H1 (cell line): Measurements from ENCODE around the gene MAP4K4. TPM values are rescaled to one million over a fixed set of nuclear protein-coding genes. Genes with fewer than 3 reads are reported as not detected.

Experiments used
- CTCF ChIA-PET: fragments of 300-600 bp; sonication (Branson Sonifier 250); formaldehyde crosslinking; loops from one replicate; lab custom pipeline; 2021; ENCODE audit not compliant: partially characterized antibody; lab: Charles Lee
- POLR2A ChIA-PET: fragments of 300-600 bp; sonication (Branson Sonifier 250); formaldehyde crosslinking; loops from one replicate; lab custom pipeline; 2021; ENCODE audit warnings: inconsistent platforms; ENCODE audit not compliant: partially characterized antibody; lab: Charles Lee
- DNase-seq, 2 experiments: peaks; one replicate each; pipeline versions ENCODE4 v3.0.0 to v3.0.0-alpha.2; 2010 to 2022; ENCODE audit warnings: low spot score in 2 of 2, low read depth in 1 of 2, mixed read lengths in 1 of 2
- FAIRE-seq: peaks from 2 replicates; lab custom pipeline; 2011; peaks lifted over from hg19 to GRCh38; lab: Jason Lieb, UNC
- H2AFZ ChIP-seq: 2 replicates; pipeline ENCODE4 v1.8.1; 2012; ENCODE audit warnings: low read length, inconsistent platforms
- H2AK5ac ChIP-seq: 2 replicates; pipeline ENCODE4 v1.6.1; 2013; ENCODE audit warnings: low read depth, low read length
- H2BK120ac ChIP-seq: replicated peaks from 2 replicates; pipeline ENCODE3; 2013; ENCODE audit warnings: low read depth, low read length, inconsistent platforms
- H2BK12ac ChIP-seq: 2 replicates; pipeline ENCODE4 v1.6.1; 2013; ENCODE audit warnings: low read depth, low read length
- H2BK15ac ChIP-seq: 2 replicates; pipeline ENCODE4 v1.6.1; 2013; ENCODE audit warnings: low read length
- H2BK20ac ChIP-seq: 2 replicates; pipeline ENCODE4 v1.6.1; 2013; ENCODE audit warnings: low read length
- H2BK5ac ChIP-seq: 2 replicates; pipeline ENCODE4 v1.6.1; 2013; ENCODE audit warnings: low read depth, low read length
- H3K14ac ChIP-seq: 2 replicates; pipeline ENCODE4 v1.6.1; 2013; ENCODE audit warnings: inconsistent platforms; ENCODE audit not compliant: insufficient read length
- H3K18ac ChIP-seq: 2 replicates; pipeline ENCODE4 v1.6.1; 2013; ENCODE audit warnings: low read length; ENCODE audit errors: extremely low read depth
- H3K23ac ChIP-seq: 2 replicates; pipeline ENCODE4 v1.6.1; 2013; ENCODE audit warnings: inconsistent platforms; ENCODE audit not compliant: insufficient read length
- H3K23me2 ChIP-seq: 2 replicates; pipeline ENCODE4 v1.6.1; 2013; ENCODE audit warnings: low read depth, low read length
- H3K27ac ChIP-seq: 2 replicates; pipeline ENCODE4 v1.6.1; 2011; ENCODE audit warnings: low read depth, low read length, inconsistent platforms
- H3K27me3 ChIP-seq, 4 experiments: replicated peaks in 1 of 4; 1 replicate in 1 of 4; 2 replicates in 3 of 4; pipeline versions ENCODE4 v1.6.1 to v1.8.1; 2011 to 2013; ENCODE audit warnings: low read length in 3 of 4, mild to moderate bottlenecking in 3 of 4, inconsistent platforms in 2 of 4, mixed read lengths in 2 of 4, moderate library complexity in 1 of 4; ENCODE audit not compliant: control insufficient read depth in 3 of 4, insufficient read depth in 3 of 4; ENCODE audit errors: extremely low read depth in 1 of 4
- H3K36me3 ChIP-seq, 4 experiments: 2 replicates each; pipeline versions ENCODE4 v1.6.1 to v1.8.1; 2011 to 2013; ENCODE audit warnings: mild to moderate bottlenecking in 4 of 4, low read length in 3 of 4, moderate library complexity in 2 of 4, control low read depth in 1 of 4, inconsistent platforms in 1 of 4; ENCODE audit not compliant: insufficient read depth in 4 of 4, control insufficient read depth in 2 of 4
- H3K4ac ChIP-seq: replicated peaks from 2 replicates; pipeline ENCODE3; 2013; ENCODE audit warnings: low read length, low read depth, mixed read lengths, inconsistent platforms; ENCODE audit not compliant: insufficient read length
- H3K4me1 ChIP-seq, 4 experiments: replicated peaks in 1 of 4; 1 replicate in 1 of 4; 2 replicates in 3 of 4; pipeline versions ENCODE4 v1.6.1 to v1.8.1; 2011 to 2013; ENCODE audit warnings: low read length in 3 of 4, inconsistent platforms in 2 of 4, mixed read lengths in 1 of 4; ENCODE audit not compliant: insufficient read depth in 4 of 4, control insufficient read depth in 3 of 4
- H3K4me2 ChIP-seq, 2 experiments: 2 replicates each; pipeline versions ENCODE4 v1.6.1 to v1.8.1; 2011 to 2013; ENCODE audit warnings: low read depth in 2 of 2, low read length in 2 of 2, control low read depth in 1 of 2, inconsistent platforms in 1 of 2, mild to moderate bottlenecking in 1 of 2; ENCODE audit not compliant: insufficient read depth in 1 of 2
- H3K4me3 ChIP-seq, 4 experiments: fragments of 200-600, 300-600 bp in 1 of 4; sonication (generic), shearing (Covaris generic), sonication (Bioruptor Twin) in 1 of 4; 2 replicates each; pipeline versions ENCODE4 v1.5.1 to v1.8.1; 2011 to 2016; ENCODE audit warnings: low read length in 4 of 4, low read depth in 3 of 4, control low read depth in 2 of 4, inconsistent platforms in 2 of 4, mild to moderate bottlenecking in 2 of 4, mixed read lengths in 1 of 4, moderate library complexity in 1 of 4; ENCODE audit not compliant: insufficient read depth in 2 of 4; ENCODE audit errors: extremely low read depth in 1 of 4
- H3K56ac ChIP-seq: replicated peaks from 2 replicates; pipeline ENCODE3; 2013; ENCODE audit warnings: low read depth, mild to moderate bottlenecking, mixed read lengths, low read length, inconsistent platforms; ENCODE audit not compliant: insufficient read length
- H3K79me1 ChIP-seq: 2 replicates; pipeline ENCODE4 v1.6.1; 2013; ENCODE audit warnings: low read depth, low read length, control low read depth
- H3K79me2 ChIP-seq, 2 experiments: 2 replicates each; pipeline versions ENCODE4 v1.6.1 to v1.8.1; 2012 to 2013; ENCODE audit warnings: low read length in 2 of 2, mild to moderate bottlenecking in 2 of 2, inconsistent platforms in 1 of 2; ENCODE audit not compliant: insufficient read depth in 2 of 2, control insufficient read depth in 1 of 2
- H3K9ac ChIP-seq, 4 experiments: replicated peaks in 1 of 4; 1 replicate in 1 of 4; 2 replicates in 3 of 4; pipeline versions ENCODE4 v1.6.1 to v1.8.1; 2011 to 2013; ENCODE audit warnings: low read depth in 3 of 4, low read length in 3 of 4, control low read depth in 2 of 4, mild to moderate bottlenecking in 2 of 4, moderate library complexity in 2 of 4, inconsistent platforms in 1 of 4; ENCODE audit errors: extremely low read depth in 1 of 4
- H3K9me3 ChIP-seq, 2 experiments: 2 replicates each; pipeline versions ENCODE4 v1.6.1 to v1.8.1; 2012 to 2013; ENCODE audit warnings: mild to moderate bottlenecking in 2 of 2, moderate library complexity in 2 of 2, control low read depth in 1 of 2, inconsistent platforms in 1 of 2, low read depth in 1 of 2, low read length in 1 of 2, mixed read lengths in 1 of 2; ENCODE audit not compliant: insufficient read depth in 2 of 2
- H4K20me1 ChIP-seq, 2 experiments: replicated peaks in 1 of 2; 2 replicates each; pipeline versions ENCODE3 to v1.8.1; 2011 to 2013; ENCODE audit warnings: inconsistent platforms in 2 of 2, low read length in 2 of 2, mild to moderate bottlenecking in 1 of 2; ENCODE audit not compliant: insufficient read depth in 2 of 2, control insufficient read depth in 1 of 2
- H4K5ac ChIP-seq: 2 replicates; pipeline ENCODE4 v1.6.1; 2013; ENCODE audit warnings: low read length, low read depth, mixed read lengths, inconsistent platforms; ENCODE audit not compliant: insufficient read length
- H4K8ac ChIP-seq: 2 replicates; pipeline ENCODE4 v1.8.0; 2013; ENCODE audit warnings: mild to moderate bottlenecking, moderate library complexity, low read length, inconsistent platforms; ENCODE audit not compliant: insufficient read depth; ENCODE audit errors: extremely low read depth
- H4K91ac ChIP-seq: replicated peaks from 2 replicates; pipeline ENCODE3; 2013; ENCODE audit warnings: low read length, mixed read lengths, inconsistent platforms; ENCODE audit not compliant: insufficient read length
- CBX8 ChIP-seq: fragments of 300-800, 300-1000 bp; sonication (generic); IDR thresholded peaks from 2 replicates; pipeline ENCODE4 v1.7.1; 2016; ENCODE audit warnings: low read depth, low read length, borderline replicate concordance
- CHD1 ChIP-seq: IDR thresholded peaks from 2 replicates; pipeline ENCODE4 v1.6.1; 2012; ENCODE audit warnings: low read depth, low read length, improper control_type of control experiment
- HDAC2 ChIP-seq, 2 experiments: fragments of 300-600 bp in 1 of 2; sonication (generic) in 1 of 2; IDR thresholded peaks; 2 replicates each; pipeline ENCODE4 v1.6.1; 2011 to 2012; ENCODE audit warnings: low read depth in 2 of 2, low read length in 2 of 2, mild to moderate bottlenecking in 2 of 2, moderate library complexity in 2 of 2, borderline replicate concordance in 1 of 2, inconsistent platforms in 1 of 2
- JUND ChIP-seq: IDR thresholded peaks from 2 replicates; pipeline ENCODE4 v1.6.1; 2011; ENCODE audit warnings: mild to moderate bottlenecking, improper control_type of control experiment, low read length
- POU5F1 ChIP-seq: IDR thresholded peaks from 2 replicates; pipeline ENCODE4 v1.6.1; 2011; ENCODE audit warnings: low read depth, mild to moderate bottlenecking, low read length, moderate library complexity
- RFX5 ChIP-seq: IDR thresholded peaks from 2 replicates; pipeline ENCODE4 v1.6.1; 2011; ENCODE audit warnings: low read depth, low read length, improper control_type of control experiment, borderline replicate concordance
- RXRA ChIP-seq: IDR thresholded peaks from 2 replicates; pipeline ENCODE4 v1.6.1; 2011; ENCODE audit warnings: low read depth, mild to moderate bottlenecking, low read length, moderate library complexity; ENCODE audit not compliant: insufficient read depth
- TAF7 ChIP-seq: optimal IDR thresholded peaks from 2 replicates; pipeline ENCODE3; 2011; ENCODE audit warnings: low read depth, mild to moderate bottlenecking, inconsistent platforms, low read length, moderate library complexity, borderline replicate concordance
- TCF12 ChIP-seq: IDR thresholded peaks from 2 replicates; pipeline ENCODE4 v1.6.1; 2011; ENCODE audit warnings: low read depth, mild to moderate bottlenecking, low read length
- ZNF274 ChIP-seq: IDR thresholded peaks from 2 replicates; pipeline ENCODE4 v1.7.0; 2012; ENCODE audit warnings: low read length, borderline replicate concordance; ENCODE audit errors: extremely low read depth
- WGBS, 2 experiments: shearing (Covaris generic) in 1 of 2; methylation state at CpG; one replicate each; pipeline versions ENCODE4 v1.1.6 to v1.1.7; 2013 to 2015; ENCODE audit warnings: low lambda C conversion rate in 2 of 2, mixed read lengths in 2 of 2, inconsistent platforms in 1 of 2, low coverage in 1 of 2, missing lambda C conversion rate in 1 of 2; ENCODE audit not compliant: insufficient replicate concordance in 2 of 2, insufficient coverage in 1 of 2, insufficient read length in 1 of 2; ENCODE audit errors: extremely low coverage in 1 of 2, missing lambda C conversion rate in 1 of 2; 5-methylcytosine and 5-hydroxymethylcytosine counted together
- polyA plus RNA-seq, 7 experiments: library from polyadenylated mRNA; depleted of rRNA in 3 of 7; stranded (reverse) in 5 of 7; unstranded in 2 of 7; fragments of >200 nt in 5 of 7; fragments of 200-250 nt in 2 of 7; gene quantifications; 1 replicate in 5 of 7; 2 replicates in 1 of 7; 4 replicates in 1 of 7; pipeline versions ENCODE4 v1.2.1 to v1.2.3, GENCODE V29; 2011 to 2013; ENCODE audit warnings: missing spikeins in 2 of 7, mixed read lengths in 2 of 7
- total RNA-seq: library from RNA; stranded (reverse); fragmentation: NEBNext Ultra II Directional; extraction: Animal tissue kit (Norgen Biotek cat#: 25700); gene quantifications from 2 replicates; pipeline ENCODE4 v1.2.1, GENCODE V29; 2021

The MAP4K4 gene
- total and polyA plus RNA-seq, 2 of the 8 experiments (the other 6 are each of a cell fraction or from before 2014, with no cell fraction given) = 53.2 to 138 TPM

- H3K9ac ChIP-seq = no peak overlapping the region
- no peak overlapping the region for H4K5ac ChIP-seq
- no peak overlapping the region for H3K4ac ChIP-seq
- peaks cover 2 to 11% of the 10 kb centered on the region in 2 experiments for H4K20me1 ChIP-seq
- no peak overlapping the region for H4K91ac ChIP-seq
- H3K23ac ChIP-seq = no peak overlapping the region
- no peak overlapping the region for H2BK5ac ChIP-seq
- ChIA-PET CTCF (interaction anchor here (0.6 to 3.6 kb wide), 13 partner anchors 9 to 430 kb away, joined by 3 to 29 read pairs (median 3); no protein-coding TSS in a partner anchor), POLR2A (no interaction called here)
- H3K23me2 ChIP-seq = no peaks in the 10 kb centered on the region
- H3K4me3 ChIP-seq = no peak overlapping the region
- H3K79me2 ChIP-seq = peaks cover 3 to 75% of the 10 kb centered on the region in 2 experiments; a peak in 3 of 4 replicates
- H2BK12ac ChIP-seq = no peak overlapping the region
- H3K18ac ChIP-seq = no peak overlapping the region
- no peaks in the 10 kb centered on the region for H3K79me1 ChIP-seq
- 85% methylated on average over 6 of the region's 6 CpGs; no CpG with 5 or more reads in 1 of the 2 experiments for WGBS, 2 experiments
- H2BK15ac ChIP-seq = no peak overlapping the region
- no peak overlapping the region for H2AFZ ChIP-seq
- no peak overlapping the region for H3K4me2 ChIP-seq
- no peak for DNase-seq
- no peak overlapping the region for H3K56ac ChIP-seq
- no peak overlapping the region for H4K8ac ChIP-seq
- H3K4me1 ChIP-seq = peaks cover 0 to 19% (median 11%) of the 10 kb centered on the region in 4 experiments; a peak in 3 of 7 replicates
- no peaks in the 10 kb centered on the region for H3K9me3 ChIP-seq
- H2BK120ac ChIP-seq = no peak overlapping the region
- no peak overlapping the region for H3K14ac ChIP-seq
- no peak for FAIRE-seq
- no peak overlapping the region for H3K27ac ChIP-seq
- H2AK5ac ChIP-seq = no peak overlapping the region
- H3K27me3 ChIP-seq = no peaks in the 10 kb centered on the region
- H3K36me3 ChIP-seq = peaks cover 0 to 15% (median 11%) of the 10 kb centered on the region in 4 experiments; a peak in 5 of 8 replicates
- H2BK20ac ChIP-seq = no peak overlapping the region
- TF ChIP-seq JUND (no peak), ZNF274 (no peak), TAF7 (no peak), POU5F1 (no peak), RXRA (no peak), CBX8 (no peak), CHD1 (no peak), RFX5 (no peak), HDAC2 (IDR thresholded peaks at IDR 0.05; ENCODE audit: borderline replicate concordance in 1 of 2, low read depth in 2 of 2, low read length in 2 of 2) (no peak), TCF12 (no peak)
Observed at GRCh38 chr2:101821828-101822458, 124.4 kb downstream of the MAP4K4 start.
